RPMI7951 (cell line): ENCODE data around the gene UNC79. TPM values are rescaled to one million over a fixed set of nuclear protein-coding genes. Genes with fewer than 3 reads are reported as not detected.

Source experiments
- DNase-seq: peaks from one replicate; pipeline ENCODE4 v3.0.0-alpha.2; 2012; ENCODE audit warnings: low read depth
- total RNA-seq: library from RNA; depleted of rRNA; stranded (reverse); fragments of >200 nt; shearing (Covaris generic); gene quantifications from 2 replicates; pipeline ENCODE4 v1.2.3, GENCODE V29; 2014

The UNC79 gene
- total RNA-seq, 1 experiment from 2014 or later, result not detected

DNA sequence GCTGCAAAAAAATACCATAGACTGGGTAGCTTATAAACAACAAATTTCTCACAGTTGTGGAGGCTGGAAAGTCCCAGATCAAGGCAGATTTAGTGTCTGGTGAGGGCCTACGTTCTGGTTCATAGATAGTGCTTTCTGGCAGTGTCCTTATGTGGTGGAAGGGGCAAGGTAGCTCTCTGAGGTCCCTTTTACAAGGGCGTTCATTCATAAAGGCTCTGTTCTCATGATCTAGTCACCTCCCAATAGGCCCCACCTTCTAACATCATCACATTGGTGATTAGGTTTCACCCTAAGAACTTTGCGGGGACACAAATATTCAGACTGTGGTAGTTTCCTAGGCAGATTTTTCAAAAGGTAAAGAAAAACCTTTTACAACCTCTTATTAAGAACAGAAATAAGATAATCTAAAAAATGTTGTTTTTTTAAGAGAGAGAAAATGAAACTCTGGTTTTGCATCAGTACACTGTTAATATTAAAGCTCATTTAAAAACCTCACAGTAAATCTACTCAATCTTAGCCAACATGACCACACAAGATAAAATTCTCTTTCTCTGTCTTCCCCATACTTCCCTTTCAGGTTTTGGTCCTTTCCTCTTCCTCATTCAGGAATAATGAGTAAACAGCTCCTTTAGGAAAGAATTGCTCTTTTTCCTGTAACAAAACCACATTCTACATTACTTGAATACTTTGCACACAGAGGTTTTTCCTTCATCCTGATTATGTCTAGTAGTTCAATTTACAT is 117.5 kb downstream of the UNC79 start:
- DNase-seq, result no peak

DNA sequence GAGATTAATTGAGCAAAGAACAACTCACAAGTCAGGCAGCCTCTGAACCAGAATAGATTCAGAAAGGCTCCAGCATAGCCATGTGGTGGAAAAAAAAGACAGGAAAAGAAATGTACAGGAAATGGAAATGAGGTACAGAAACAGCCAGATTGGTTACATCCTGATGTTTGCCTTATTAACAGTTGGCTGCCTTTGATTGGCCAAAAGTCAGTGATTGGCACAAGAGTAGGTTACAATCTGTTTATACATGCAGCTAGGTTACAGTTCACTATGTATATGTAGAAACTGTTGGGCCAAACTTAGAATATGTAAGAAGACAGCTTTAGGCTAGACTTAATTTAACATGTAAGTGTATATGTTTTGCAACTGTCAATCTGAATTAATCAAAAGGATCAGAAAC is 118.9 kb downstream of the UNC79 start:
- DNase-seq, result no peak

DNA sequence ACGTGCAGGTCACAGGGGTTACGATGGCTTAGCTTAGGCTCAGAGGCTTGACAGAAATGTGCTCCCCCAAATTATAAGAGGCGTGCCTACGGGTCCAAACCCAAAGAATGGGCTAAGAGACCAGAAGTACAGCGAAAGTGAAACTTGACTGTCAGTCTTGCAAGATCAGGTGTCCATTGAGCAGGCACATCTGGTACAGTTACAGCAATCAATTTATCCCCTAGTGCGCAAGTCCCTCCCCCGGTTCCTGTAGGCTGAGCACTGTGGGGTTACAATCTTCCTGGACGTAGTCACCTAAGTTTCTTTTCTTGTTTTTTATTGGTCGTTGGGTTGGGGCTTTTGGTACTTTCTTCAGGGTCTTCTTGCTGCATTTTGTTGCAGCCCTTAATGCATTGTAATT is 134.2 kb downstream of the UNC79 start:
- no peak for DNase-seq

DNA sequence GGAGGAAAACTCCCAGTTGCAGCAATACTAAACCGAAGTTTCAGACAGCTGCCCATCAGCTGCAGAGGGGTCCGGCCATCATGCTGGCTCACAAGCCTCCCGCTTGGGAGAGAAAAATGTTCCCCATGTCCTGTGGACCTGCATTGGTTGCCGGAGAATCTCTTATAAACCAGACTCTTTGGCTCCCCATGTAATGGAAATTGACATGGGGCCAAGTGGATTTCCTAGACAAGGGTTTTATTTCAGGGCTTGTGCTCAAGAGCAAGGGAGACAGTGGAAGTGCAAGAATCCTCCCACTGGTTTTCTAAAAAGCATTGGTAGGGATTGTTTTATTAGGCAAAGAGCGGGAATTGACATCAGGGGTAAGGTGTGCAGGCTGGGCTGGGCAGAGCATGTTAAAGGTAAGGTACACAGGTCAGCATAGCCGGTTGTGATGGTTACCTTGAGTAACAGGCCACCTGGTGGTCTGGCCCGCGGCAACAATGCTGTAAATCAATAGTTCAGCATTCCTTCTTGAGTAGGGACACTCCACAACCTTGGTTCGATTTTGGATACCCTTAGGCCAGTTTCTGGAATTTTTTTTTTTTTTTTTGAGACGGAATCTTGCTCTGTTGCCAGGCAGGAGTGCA is 135.4 kb downstream of the UNC79 start:
- no peak for DNase-seq

DNA sequence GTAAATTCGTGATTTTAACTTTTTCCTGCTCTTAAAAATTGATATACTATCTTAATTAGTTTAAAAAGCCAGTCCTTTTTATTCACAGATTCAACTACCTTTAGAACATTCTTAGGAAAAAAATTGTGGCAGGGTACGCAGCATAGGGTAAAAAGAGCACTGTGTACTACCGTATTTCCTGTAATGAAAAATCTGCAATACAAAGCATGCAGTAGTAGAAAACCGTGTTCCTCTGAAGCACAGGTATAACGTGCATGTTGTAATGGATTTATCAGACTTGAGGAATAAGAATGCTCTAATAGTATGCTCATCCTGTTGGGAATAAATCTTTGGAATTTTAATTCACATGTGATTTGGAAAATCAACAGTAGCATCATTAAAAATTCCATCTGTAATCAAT is 140.5 kb downstream of the UNC79 start:
- DNase-seq, result no peak

DNA sequence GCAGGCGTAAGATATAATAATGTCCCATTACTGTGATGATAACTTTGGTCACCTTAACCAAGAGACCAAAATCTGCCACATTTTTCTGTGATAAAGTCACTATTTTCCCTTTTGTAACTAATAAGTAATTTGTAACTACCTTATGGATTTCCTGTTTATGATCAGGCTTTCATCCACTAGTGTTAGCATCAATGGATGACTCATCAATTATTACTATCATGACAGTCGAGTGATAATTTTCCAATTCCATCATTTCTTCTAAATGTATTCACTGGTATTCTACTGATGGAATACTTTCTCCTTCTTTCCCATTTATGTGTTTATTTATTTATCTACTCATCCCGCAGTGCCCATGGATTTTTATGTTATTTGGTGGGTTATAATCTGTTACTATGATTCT is 148.4 kb downstream of the UNC79 start:
- no peak for DNase-seq

DNA sequence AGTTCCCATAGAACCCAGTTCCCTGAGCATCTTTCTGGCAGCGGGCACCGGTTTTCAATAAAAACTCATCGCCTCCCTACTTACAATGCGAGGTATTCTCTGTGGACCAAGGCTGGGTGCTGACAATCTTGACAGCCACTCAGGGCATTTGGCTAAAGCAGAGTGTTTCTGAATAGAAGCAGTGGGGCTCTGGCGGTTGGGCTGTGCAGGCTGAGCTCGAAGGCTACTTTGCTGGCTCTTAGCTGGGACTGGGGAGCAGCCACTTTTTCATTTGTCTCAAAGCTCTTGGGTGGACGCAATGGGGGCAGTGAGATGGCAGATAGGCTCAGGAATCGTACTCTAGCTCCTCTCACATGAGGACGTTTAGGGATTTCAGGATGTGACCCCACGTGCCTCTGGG is 151.8 kb downstream of the UNC79 start:
- no peak for DNase-seq

DNA sequence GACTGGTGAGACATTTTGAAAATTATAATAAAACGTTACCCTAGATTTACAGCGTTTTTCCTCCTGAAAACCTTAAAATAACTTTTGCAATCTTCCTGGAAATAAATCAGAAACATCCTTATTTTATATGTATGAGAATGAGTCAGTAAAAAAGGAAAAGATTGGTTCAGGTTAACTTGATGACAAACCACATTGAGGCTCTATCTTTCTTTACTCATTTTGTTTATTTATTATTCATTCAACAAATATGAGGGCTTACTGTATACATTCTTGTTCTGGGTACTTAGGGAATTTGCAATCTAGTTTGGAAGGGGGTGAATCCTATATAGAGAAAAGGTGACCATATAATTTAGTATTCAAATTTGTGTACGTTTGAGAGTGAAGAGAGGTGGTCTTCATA is 156.6 kb downstream of the UNC79 start:
- DNase-seq, result no peak

DNA sequence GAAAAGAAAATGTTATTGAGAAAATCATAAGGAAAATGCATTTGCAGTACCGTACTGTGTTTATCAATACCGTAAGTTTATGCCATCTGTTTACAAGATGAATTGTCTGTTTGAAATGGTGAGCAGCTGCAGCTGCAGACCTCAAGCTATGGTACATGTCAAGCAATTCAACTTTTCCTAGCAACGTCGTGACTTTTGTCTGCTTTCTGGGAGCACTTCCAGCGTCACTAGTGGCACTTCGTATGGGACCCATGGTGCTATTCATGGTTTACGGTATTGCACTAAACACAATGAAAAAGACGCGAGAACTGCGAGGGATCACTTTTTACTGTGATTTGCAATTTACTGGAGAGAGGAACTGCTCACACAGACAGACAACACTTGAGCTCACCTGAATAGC is 160.8 kb downstream of the UNC79 start:
- no peak for DNase-seq

DNA sequence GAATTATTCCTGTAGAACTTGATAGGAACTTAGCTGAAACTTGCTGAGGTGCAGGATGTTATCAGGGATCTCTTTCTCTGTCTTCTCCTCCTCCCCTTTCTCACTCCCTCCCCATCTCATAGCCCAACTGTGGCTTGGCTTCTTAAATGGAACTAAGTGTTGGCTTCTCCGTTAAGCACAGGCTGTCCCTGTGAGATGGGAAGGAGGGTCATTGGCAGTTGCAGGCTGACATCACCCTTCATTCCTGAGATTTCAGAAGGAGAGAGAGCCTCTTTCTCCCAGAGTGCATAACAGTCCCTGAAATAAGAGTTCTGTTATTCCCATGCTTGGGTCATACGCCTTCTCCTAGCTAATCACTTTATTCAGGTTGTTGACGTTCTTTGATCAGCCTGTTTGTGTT is 162.0 kb downstream of the UNC79 start:
- DNase-seq, result no peak

DNA sequence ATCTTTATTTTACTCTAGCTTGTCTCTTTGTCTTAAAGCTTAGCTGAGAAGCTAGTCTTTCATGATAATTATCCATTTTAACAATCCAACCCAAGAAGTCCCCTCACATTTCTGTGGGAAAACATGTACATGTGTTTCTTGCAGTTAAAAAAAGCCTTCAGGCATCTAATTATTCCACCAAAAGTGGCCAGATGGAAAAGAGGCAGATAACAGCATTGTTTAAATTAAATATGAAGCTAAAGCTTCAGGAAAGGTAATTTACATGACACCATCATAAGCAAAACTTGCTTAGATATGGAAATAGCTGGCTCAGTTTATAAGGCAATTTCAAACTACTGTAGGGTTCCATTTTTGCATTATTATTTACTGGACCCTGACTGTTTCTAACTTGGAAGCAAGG is 175.4 kb downstream of the UNC79 start:
- DNase-seq, result no peak

DNA sequence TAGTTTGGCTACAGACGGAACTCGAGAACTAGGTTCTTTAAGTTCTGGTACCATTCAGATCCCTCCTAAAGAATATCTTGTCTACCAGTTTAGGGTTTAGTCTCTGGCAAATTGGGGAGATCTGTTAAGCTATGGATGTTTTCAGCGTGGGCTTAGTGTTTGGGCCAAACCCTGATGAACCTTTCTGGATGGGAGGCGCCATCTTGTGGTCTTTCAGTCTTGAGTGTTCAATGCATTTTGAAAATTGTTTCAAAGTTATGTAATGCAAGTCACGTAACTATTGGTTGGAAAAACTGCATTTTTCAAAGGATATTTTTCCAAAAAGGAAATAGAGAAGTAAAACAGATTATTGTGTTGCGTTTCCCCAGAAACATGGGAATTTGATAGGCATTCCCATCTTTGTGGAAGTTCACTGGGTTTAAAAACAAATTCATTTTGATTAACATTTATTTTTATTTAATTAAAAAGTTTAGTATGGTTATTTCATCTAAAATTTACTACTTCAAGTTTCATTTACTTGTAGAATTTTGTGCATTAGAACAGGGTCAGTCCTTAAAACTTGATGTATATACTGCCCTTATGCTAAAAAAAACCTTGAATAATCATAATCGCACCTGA is 188.5 kb downstream of the UNC79 start:
- DNase-seq, result peak; percentile 42

DNA sequence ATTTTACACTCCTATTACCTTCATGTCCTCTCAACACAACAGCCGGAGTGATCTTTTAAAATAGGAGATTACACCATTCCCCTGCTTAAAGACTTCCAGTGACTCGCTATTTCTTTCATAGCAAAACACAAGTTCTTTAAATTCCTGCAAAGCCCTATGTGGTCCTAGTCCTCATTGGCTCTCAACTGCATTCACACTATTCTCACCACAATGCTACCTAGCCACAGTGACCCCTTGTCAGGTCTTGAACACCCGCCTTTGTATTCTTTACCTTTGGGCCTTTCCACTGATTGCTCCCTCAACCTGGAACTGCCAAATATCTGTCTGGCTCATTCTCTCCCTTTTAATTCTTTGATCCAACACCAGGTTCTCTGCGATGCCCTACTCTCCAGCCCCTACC is 197.3 kb downstream of the UNC79 start:
- DNase-seq, result no peak

DNA sequence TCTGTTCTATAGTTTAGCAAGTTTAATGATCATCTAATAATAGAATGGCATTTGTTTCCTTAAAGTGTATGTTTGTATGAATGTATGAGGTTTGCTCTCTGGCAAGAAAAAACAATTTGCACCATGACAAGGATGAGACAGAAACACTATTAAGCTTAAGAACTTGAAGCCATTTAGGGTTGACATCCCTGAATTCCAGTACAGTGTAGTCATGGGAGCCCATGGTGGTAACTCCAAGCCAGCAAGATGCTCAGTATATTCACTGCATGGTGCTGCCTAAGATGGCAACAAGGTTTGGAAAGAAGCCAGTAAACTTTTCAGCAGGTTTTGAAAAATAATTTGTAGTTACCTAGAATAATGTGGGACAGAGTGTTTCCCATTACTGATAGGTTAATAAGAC is 198.9 kb downstream of the UNC79 start:
- no peak for DNase-seq

DNA sequence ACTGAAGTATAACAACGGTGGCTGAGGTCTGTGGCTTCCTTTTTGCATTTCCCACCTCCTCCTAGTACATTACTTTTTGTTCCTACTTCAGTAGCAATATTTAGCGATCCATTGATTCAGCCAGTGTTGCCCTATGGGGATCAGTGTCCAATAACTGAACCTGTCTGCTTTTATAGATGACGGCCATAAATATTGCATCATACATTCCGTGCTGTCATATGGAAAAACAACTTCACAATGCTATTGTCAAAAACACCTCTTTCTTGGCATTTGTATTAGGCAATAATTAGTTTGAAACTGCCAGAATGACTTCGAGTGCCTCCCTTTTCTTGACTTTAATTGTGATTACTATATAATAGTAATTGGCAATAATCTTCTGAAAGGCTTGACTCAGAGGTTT is 208.1 kb downstream of the UNC79 start:
- DNase-seq, result no peak

DNA sequence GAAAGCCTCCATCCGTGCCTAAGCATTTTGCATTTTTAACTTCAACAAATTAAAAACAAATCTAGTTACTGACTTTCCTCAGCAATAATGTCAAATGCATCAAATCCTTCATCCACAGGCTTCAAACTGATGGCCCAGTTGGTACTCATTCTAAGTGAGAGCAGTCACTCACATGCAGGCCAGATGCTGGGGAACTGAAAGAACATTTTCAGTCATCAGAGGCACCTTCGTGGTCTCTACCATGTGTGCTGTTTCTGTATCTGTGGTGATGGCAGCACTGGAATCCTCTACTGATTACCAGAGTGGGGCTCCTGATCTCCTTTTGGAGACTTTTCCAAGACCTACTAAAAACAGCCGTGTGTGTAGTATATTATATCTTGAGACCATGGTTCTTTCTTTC is 212.4 kb downstream of the UNC79 start:
- no peak for DNase-seq

DNA sequence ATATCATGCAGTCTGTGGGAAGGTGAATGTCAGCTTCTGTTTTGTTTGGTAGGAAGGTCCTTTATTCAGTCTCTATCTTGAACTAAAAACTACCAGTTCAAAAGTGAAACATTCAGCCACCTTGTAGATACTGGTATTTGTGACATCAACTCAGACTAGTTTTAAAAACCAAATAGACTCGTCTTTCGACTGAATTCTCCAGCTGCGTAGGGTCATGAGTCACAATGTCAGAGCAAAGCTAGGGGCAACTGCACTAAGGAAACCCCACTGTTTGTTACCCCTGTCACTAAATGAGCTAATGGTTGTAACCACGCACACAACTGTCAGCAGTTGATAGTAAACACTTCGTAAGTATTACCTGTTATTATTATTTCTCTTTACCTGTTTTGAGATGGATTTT is 212.9 kb downstream of the UNC79 start:
- no peak for DNase-seq

DNA sequence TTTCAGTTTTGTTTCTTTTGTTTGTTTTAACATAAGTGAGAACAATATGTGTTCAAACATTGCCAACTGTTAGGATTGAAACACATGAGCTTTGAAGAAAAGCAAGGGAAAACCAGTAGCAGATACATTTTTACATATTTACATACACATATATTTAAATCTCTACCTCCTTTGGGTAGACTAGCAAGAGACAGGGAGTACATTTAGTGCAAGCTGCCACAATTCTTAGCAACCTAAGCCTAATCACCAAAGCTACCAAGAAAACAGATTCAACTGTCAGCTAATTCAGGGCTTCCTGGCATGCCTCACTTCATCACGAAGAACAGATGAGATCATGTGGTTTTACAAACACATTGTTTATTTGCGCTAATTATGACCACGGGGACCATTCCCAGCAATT is 214.5 kb downstream of the UNC79 start:
- DNase-seq, result no peak

DNA sequence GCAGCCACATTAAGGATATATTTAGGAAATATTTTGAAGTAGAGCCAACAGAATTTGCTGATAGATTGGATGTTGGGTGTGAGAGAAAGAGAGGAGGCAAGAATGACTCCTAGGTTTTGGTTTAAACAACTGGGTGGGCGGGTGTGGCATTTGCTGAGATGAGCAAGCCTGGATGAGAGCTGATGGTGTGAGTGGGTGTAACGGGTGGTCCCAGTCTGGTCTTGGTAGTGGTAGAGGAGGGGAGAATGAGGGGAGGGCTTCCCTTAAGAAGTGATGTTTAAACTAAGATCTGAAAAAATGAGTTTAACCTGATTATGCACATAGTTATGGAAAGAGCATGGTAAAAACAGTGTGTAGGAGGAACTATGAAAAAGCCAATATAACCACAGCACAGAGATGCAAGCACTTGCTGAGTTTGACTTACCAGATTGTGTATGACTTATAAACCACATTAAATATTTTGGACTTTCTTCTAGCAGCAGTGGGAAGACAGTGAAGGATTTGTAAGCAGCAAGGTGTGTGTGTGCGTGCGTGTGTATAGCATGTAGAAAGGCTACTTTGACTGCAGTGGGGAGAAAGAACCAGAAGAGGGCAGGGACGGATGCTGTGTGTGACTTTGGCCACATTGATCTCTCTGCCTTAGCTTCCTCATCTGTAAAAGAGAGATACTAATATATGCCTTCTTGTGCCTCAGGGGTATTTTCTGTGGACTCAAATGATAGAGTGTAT is 217.9 kb downstream of the UNC79 start:
- DNase-seq, result peak; percentile 14

DNA sequence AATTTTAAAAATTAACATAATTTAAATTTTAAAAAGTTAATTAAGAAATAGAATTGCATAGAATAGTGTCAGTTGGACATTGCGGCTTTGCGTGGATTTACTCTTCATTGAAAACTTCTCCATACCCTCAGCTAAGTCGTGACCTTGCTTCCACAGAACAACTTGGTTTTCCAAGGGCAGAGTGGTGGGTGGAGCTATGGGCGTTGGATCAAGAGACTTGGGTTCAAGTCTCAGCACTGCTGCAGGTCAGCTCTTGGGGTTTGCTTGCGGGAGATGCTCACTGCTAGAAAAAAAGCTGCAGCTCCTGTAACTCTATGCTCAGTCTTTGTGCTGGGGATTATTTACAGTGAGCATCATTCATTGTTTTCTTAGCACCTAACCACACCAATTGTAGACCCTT is 223.9 kb downstream of the UNC79 start:
- no peak for DNase-seq

DNA sequence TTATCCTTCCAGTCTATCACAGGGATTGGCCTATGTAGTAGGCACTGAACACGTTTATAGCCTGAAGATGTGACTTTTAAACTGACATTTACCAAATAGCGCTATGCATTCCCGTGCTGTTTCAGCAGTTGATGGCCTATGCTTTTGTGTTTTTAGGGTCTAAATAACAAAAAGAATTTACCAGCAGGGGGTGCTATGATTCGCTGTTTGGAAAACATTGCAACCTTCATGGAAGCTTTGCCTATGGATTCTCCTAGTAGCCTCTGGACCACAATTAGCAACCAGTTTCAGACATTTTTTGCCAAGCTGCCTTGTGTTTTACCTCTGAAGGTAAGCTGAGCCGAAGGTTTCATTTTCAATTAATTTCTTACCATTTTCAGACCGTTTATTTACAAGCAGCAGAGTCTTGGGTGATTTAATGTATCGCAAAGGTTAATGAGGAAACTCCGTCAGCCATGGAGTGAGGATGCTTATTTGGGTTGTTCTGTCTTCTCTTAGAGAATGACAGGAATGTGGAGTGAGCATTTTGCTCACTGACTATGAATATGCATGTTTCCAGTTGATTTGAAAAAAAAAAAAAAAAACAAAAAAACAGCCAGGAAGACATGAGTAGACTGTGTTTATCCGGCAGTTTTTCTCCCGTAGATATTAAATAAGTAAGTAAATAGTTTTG is 224.5 kb downstream of the UNC79 start:
- DNase-seq, result peak; percentile 43

DNA sequence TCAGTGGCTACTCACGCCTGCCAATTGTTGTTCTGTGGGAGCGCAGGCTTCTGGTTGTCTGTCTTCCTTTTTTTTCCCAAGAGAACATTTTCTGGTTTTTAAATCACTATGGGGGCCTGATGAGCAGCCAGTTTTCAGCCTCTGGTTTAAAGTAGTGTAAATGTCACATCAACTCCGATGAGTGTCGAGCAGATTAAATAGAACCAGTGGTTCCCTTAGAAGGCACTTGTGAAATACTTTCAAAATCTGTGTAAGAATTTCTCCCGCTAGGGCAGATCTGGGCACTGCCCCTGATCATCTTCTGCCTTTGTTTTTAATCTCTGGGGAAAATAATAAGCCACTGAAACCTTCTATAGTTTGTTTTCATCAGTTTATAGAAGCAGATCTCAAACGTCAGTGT is 227.1 kb downstream of the UNC79 start:
- DNase-seq, result no peak
